Measurements from ENCODE around the gene MRPL45.

- TF ChIP-seq CTCF (IDR thresholded peaks at IDR 0.05) (no peak), FOXJ3 (CRISPR knock-in tag; IDR thresholded peaks at IDR 0.05) (no peak), GABPA (IDR thresholded peaks at IDR 0.05; ENCODE audit: low read depth) (no peak), YY1 (IDR thresholded peaks at IDR 0.05; ENCODE audit: low read depth) (no peak), RAD21 (IDR thresholded peaks at IDR 0.05; ENCODE audit: low read length) (no peak)
Observed at GRCh38 chr17:38357486-38358123, 60.6 kb downstream of the MRPL45 start.

All from SK-N-SH (cell line).